Activated T-helper 17 cell treated with anti-CD3 and anti-CD28 coated beads, Interleukin-2, amount 50 U/mL, for 72 hours (primary cell): ENCODE measurements around the gene USP46. TPM values are rescaled to one million over a fixed set of nuclear protein-coding genes. Genes with fewer than 3 reads are reported as not detected.

ENCODE experiments used
- ATAC-seq: fragments of 150-1000 bp; cut with Tn5 transposase; replicated peaks from 2 replicates; pipeline ENCODE4 v1.10.0; 2021; ENCODE audit warnings: mild to moderate bottlenecking, moderate library complexity
- H3K27ac Mint-ChIP-seq: one replicate; pipeline ENCODE4 v1.8.0; 2022; ENCODE audit warnings: mixed read lengths
- H3K27me3 Mint-ChIP-seq: one replicate; pipeline ENCODE4 v1.8.0; 2022; ENCODE audit warnings: mixed read lengths
- H3K36me3 Mint-ChIP-seq: one replicate; pipeline ENCODE4 v1.8.0; 2022; ENCODE audit warnings: low read depth, mild to moderate bottlenecking, mixed read lengths
- H3K4me1 Mint-ChIP-seq: one replicate; pipeline ENCODE4 v1.8.0; 2022; ENCODE audit warnings: mixed read lengths
- H3K4me3 Mint-ChIP-seq: one replicate; pipeline ENCODE4 v1.8.0; 2022; ENCODE audit warnings: mild to moderate bottlenecking, mixed read lengths
- H3K9me3 Mint-ChIP-seq: one replicate; pipeline ENCODE4 v1.8.0; 2022; ENCODE audit warnings: mixed read lengths
- total RNA-seq, 2 donors: library from RNA; stranded (reverse); gene quantifications; one replicate each; pipeline ENCODE4 v1.2.3, GENCODE V29; 2022

Gene USP46
- total RNA-seq, 2 donors from 2014 or later = 8.6 to 10.1 TPM

DNA sequence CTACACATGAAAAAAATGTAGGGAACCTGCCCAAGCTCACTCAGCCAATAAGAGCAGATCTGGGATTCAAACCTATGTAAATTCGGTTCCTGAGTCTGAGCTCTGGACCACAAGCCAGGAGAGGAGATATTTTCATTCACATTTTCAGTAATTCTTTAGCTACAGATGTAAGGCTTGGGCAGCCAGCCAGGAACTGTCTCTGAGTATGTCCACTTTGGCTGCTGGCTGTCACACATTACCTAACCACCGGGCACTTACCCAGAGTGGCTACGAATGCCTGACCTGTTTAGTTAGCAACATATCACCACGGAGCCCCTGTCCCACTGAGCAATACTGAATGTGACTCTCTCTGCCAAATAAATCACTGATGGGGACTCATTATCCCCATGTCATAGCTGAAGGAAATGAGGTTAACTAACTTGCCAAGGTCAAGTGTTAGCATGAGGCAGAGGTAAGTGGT, 15.3 kb downstream of the USP46 start:
- H3K4me3 Mint-ChIP-seq = no peak overlapping the region

DNA sequence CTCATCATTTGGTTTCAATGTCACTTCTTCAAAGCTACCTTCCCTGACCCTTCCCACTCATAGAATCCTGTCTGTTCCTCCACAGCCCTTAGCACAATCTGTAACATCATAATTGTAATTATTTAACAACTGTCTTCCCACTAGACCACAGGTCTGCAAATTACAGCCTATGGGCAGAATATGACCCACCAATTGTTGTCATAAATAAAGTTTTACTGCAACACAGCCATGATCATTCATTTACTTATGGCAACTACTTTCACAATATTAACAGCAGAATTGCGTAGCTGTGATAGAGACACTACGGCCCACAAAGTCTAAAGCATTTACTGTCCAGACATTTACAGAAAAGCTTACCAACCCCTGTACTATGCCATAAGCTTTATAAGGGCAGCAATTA, 15.9 kb downstream of the USP46 start:
- H3K36me3 Mint-ChIP-seq = no peaks in the 10 kb centered on the region

More for the DNA sequence above, 15.3 kb downstream of the USP46 start:
- peak; percentile 20 for ATAC-seq
- Mint-ChIP-seq H3K9me3 (no peaks in the 10 kb centered on the region), H3K4me1 (peaks cover 33% of the 10 kb centered on the region), H3K27ac (no peak overlapping the region), H3K27me3 (no peaks in the 10 kb centered on the region), H3K36me3 (no peaks in the 10 kb centered on the region)

DNA sequence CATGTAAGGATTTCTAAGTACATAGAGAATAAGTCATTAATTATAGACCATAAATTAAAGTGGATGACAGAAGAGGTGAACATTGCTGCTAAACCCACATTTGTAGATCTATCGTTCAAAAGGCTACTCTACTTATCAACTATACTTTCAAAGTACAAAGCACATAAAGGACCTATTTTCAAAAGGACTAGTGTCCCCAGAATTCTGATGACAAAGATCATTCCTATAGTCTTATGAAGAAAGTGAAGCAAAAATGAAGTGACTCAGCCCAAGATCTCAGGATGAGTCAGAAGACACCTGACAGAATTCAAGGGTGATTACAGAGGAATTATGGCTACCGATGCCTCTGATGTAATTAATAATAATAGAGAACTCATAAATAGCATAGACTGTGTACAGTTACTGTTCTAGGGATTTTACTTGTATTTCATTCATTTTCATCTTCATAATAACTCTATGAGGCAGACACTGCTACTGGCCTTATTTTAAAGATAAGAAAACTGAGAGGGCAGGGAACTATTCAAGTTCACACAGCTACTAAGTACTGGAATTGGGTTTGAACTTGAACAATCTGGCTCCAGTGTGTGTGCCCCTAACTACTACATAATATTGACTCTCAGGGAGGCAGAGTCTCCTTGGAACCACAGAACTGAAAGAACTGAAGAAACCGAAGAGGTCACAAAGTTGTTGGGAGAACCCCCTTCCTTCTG, 17.1 kb downstream of the USP46 start:
- Mint-ChIP-seq H3K36me3 (peaks cover 3% of the 10 kb centered on the region), H3K27me3 (no peaks in the 10 kb centered on the region), H3K4me1 (peaks cover 35% of the 10 kb centered on the region), H3K9me3 (no peaks in the 10 kb centered on the region), H3K4me3 (peak overlapping the region; percentile 21), H3K27ac (no peak overlapping the region)
- ATAC-seq = peak; percentile 94

More for the DNA sequence above, 15.9 kb downstream of the USP46 start:
- no peaks in the 10 kb centered on the region for H3K27me3 Mint-ChIP-seq
- H3K9me3 Mint-ChIP-seq = no peaks in the 10 kb centered on the region
- H3K27ac Mint-ChIP-seq = no peak overlapping the region
- H3K4me1 Mint-ChIP-seq = peaks cover 33% of the 10 kb centered on the region
- no peak for ATAC-seq
- H3K4me3 Mint-ChIP-seq = no peak overlapping the region

DNA sequence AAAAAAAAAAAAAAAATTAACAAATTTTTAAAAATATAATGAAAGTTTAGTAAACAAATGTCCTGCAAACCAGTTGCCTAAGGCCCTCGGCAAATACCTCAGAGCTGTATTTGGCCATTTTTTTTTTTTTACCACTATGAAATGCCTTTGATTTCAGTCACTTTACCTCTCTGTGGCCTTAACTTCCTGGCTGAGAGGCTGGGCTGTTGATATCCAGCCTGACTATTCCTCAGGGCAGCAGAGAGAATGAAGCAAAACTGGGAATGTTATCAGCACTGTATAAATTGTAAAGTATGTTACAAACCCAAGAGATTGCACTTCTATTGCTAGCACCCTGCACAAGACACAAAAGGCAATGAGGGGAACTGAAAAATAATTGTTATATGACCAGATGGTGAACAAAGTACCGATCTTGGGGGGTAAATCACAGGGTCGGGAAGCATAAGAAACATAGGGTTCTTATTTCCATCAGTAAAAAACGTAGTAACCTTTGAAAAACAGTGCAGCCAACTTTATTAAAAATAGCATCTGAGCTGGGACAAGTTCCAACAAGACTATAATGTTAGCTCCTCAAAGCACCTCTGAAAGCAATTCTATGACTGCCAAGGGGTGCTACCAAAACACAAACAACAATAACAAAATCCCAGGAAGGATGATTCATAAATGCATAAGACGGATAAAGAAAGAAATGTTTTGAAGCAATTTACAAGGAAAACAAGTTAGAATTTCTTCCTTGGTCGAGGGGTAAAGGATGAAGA, 18.1 kb downstream of the USP46 start:
- H3K36me3 Mint-ChIP-seq = peaks cover 5% of the 10 kb centered on the region
- H3K4me1 Mint-ChIP-seq = peaks cover 34% of the 10 kb centered on the region
- H3K27ac Mint-ChIP-seq = no peak overlapping the region
- H3K27me3 Mint-ChIP-seq = no peaks in the 10 kb centered on the region
- H3K9me3 Mint-ChIP-seq = no peaks in the 10 kb centered on the region
- peak overlapping the region; percentile 21 for H3K4me3 Mint-ChIP-seq
- ATAC-seq = no peak

DNA sequence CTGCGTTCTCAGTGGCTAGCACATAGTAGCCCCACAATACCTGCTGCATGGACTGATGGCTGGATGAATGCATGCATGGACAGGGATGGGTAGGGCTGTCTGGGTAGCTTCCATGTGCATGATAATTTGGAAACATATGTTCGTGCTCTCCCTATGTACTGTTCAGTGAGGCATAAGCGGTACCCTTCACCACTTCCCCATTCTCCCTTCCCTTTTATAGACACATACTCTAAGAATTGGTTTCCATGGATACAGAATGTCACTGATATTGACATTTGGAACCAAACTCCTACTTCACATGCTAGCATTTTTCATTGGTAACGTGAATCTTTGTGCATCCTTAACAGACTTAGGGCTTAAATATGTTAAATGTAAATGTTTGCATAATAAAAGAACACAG, 20.4 kb downstream of the USP46 start:
- no peak overlapping the region for H3K4me3 Mint-ChIP-seq
- no peak overlapping the region for H3K27ac Mint-ChIP-seq
- no peak for ATAC-seq
- H3K27me3 Mint-ChIP-seq = no peaks in the 10 kb centered on the region
- peaks cover 5% of the 10 kb centered on the region for H3K36me3 Mint-ChIP-seq
- peaks cover 45% of the 10 kb centered on the region for H3K4me1 Mint-ChIP-seq
- H3K9me3 Mint-ChIP-seq = no peaks in the 10 kb centered on the region

DNA sequence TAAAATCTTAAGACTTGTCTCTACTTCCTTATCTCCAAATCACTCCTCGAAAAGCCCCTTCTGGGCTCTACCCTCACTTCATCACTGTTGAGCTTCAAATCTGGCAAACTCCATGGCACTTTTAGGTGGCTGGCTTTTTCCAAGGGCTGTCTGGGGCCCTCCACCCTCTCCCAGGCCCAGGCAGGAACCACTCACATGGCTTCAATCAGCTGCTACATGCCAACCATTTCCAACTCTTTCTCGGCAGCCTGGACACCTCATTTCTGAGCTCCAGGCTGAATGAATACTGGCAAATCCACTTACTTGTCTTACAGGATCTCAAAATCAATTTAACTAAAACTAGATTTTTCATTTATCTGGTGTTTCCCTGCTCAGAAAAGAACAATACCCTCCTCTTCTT, 22.0 kb downstream of the USP46 start:
- no peaks in the 10 kb centered on the region for H3K9me3 Mint-ChIP-seq
- no peak overlapping the region for H3K4me3 Mint-ChIP-seq
- ATAC-seq = no peak
- H3K36me3 Mint-ChIP-seq = peaks cover 5% of the 10 kb centered on the region
- peak overlapping the region; percentile 14 for H3K27ac Mint-ChIP-seq
- H3K4me1 Mint-ChIP-seq = peaks cover 49% of the 10 kb centered on the region
- H3K27me3 Mint-ChIP-seq = no peaks in the 10 kb centered on the region

DNA sequence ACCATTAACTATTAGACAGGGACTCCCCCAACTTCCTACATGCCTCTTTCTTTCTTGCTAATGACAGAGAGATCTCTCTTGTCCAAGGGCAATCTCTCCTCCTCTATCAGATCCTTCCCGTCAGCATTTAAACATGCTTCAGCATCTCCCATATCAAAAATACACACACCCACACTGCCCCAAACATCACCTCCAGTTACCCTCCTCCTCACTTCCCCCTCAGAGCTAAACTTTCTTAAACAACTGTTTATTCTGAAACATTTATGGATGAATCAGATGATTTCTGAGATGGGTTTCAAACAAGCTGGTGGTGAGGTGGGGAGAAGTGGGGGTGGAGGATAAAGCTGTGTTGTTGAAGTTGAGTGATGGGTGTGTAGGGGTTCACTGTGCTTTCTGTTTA, 23.5 kb downstream of the USP46 start:
- H3K9me3 Mint-ChIP-seq = no peaks in the 10 kb centered on the region
- H3K4me1 Mint-ChIP-seq = peaks cover 39% of the 10 kb centered on the region
- no peaks in the 10 kb centered on the region for H3K27me3 Mint-ChIP-seq
- peaks cover 11% of the 10 kb centered on the region for H3K36me3 Mint-ChIP-seq
- H3K27ac Mint-ChIP-seq = peak overlapping the region; percentile 30
- peak; percentile 49 for ATAC-seq
- peak overlapping the region; percentile 4 for H3K4me3 Mint-ChIP-seq

DNA sequence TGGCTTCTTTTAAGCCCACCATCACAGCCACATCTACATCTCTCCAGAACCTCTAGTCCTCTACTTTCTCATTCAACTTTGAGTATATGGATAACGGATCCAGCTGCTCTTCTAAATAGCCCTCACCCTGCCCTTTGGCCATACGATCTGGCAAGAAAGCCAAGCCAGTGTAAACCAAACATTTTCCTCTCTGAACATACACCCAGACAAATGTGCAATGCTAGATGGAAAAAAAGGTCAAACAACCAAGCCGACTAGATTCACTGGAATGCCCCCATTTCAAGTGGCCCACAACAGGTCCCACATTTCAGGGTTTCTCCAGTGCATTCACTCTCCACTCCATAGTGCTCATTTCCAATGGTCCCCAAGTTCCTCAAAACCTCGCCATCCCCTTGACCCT, 24.0 kb downstream of the USP46 start:
- Mint-ChIP-seq H3K4me1 (peaks cover 39% of the 10 kb centered on the region), H3K9me3 (no peaks in the 10 kb centered on the region), H3K27me3 (no peaks in the 10 kb centered on the region), H3K4me3 (peak overlapping the region; percentile 4), H3K36me3 (peaks cover 13% of the 10 kb centered on the region), H3K27ac (peak overlapping the region; percentile 30)
- ATAC-seq = no peak

DNA sequence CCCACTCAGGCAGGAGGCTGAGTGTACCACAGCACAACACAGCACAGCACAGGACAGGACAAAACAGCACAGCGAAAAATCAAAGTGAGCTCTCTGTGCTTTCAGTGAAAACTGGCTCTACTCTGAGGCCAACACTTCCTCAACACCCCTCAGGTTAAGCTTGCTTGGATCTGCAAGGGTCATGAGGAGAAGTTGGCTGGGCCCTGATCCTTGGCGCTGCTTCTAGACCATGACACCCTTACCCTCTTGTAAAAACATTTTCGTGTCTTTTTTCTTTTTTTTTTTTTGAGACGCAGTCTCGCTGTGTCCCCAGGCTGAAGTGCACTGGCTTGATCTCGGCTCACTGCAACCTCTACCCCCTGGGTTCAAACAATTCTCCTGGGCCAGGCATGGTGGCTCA, 25.3 kb downstream of the USP46 start:
- peaks cover 39% of the 10 kb centered on the region for H3K4me1 Mint-ChIP-seq
- H3K9me3 Mint-ChIP-seq = no peaks in the 10 kb centered on the region
- H3K36me3 Mint-ChIP-seq = peaks cover 20% of the 10 kb centered on the region
- H3K4me3 Mint-ChIP-seq = no peak overlapping the region
- ATAC-seq = no peak
- H3K27ac Mint-ChIP-seq = no peak overlapping the region
- H3K27me3 Mint-ChIP-seq = no peaks in the 10 kb centered on the region

DNA sequence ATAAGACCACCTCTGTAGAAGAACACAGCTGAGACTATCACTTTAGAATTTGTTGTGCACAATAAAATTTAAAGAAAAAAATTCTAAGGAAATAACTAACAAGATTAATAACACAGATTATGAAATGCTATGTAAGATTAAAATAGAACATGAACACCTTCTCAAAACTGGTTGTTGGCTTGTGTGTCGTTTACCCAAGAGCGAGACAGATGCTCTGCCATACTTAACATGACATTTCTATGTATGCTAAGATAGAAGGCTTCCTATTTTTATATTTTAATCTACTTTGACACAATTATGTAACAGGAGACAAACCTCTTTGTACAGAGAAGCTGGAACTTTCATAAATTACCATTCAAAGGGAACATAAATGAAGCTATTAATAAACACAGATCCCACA, 30.1 kb downstream of the USP46 start:
- ATAC-seq = no peak
- H3K36me3 Mint-ChIP-seq = peaks cover 61% of the 10 kb centered on the region
- H3K27ac Mint-ChIP-seq = no peak overlapping the region
- H3K27me3 Mint-ChIP-seq = no peaks in the 10 kb centered on the region
- H3K4me3 Mint-ChIP-seq = no peak overlapping the region
- H3K9me3 Mint-ChIP-seq = no peaks in the 10 kb centered on the region
- H3K4me1 Mint-ChIP-seq = peaks cover 10% of the 10 kb centered on the region

DNA sequence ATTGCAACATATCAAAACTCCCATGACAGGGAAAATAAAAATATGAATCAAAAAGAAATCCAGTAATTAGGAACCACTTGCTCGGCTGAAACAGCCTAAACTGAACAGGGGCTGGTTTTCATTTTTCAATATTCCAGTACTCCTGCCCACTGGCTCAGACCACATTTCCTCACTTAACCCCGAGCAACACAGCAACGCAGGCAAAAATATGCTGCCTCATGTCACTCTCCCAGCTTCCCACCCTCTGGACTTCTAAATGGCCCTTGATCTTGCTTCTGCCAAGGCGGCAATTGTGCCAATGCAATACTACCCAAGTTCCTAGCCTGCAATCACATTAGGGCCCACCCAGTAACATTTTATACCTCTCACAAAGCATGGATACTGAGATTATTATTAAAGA, 30.6 kb downstream of the USP46 start:
- H3K36me3 Mint-ChIP-seq = peaks cover 65% of the 10 kb centered on the region
- no peak overlapping the region for H3K27ac Mint-ChIP-seq
- no peaks in the 10 kb centered on the region for H3K9me3 Mint-ChIP-seq
- ATAC-seq = no peak
- no peaks in the 10 kb centered on the region for H3K27me3 Mint-ChIP-seq
- H3K4me3 Mint-ChIP-seq = no peak overlapping the region
- H3K4me1 Mint-ChIP-seq = peaks cover 10% of the 10 kb centered on the region

DNA sequence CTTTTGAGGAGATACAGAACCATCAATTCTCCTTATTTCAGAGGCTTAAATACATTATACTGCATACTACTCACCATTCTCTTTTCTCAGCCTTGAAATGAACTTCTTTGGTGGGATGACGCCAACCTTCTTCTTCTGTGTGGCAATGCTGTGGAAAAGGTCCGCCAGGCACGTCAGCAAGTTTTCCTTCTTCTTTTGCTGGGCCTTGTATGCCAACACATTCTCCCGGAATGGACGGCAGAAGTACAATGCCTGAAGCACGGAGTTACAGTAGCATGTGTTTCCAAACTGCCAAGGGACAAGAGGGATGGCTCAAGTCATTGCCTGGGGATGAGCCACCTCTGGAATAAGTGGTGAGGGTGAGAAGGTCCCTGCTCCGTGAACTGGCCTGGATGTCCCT, 31.2 kb downstream of the USP46 start:
- Mint-ChIP-seq H3K36me3 (peaks cover 72% of the 10 kb centered on the region), H3K4me1 (peaks cover 8% of the 10 kb centered on the region), H3K27me3 (no peaks in the 10 kb centered on the region), H3K9me3 (no peaks in the 10 kb centered on the region), H3K27ac (no peak overlapping the region), H3K4me3 (no peak overlapping the region)
- ATAC-seq = no peak

DNA sequence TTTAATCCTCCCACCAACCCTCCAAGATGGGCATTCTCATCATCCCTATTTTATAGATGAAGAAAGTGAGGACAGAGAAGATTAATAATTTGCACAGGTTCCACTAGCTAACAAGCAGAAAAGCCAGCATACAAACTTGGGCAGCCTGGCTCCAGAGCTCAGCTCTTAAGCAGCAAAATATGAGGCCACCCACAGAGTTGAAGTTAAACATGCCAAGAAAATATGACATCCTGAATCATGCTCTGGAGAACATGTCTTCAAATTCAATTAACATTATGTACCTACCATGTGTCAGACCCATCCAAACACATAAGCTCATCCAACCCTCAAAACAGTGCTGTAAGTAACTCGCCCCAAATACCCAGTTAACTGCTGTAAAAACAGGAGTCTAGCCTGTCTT, 33.9 kb downstream of the USP46 start:
- Mint-ChIP-seq H3K4me3 (no peak overlapping the region), H3K4me1 (peaks cover 12% of the 10 kb centered on the region), H3K36me3 (peaks cover 81% of the 10 kb centered on the region), H3K27me3 (no peaks in the 10 kb centered on the region), H3K27ac (no peak overlapping the region), H3K9me3 (no peaks in the 10 kb centered on the region)
- ATAC-seq = no peak

DNA sequence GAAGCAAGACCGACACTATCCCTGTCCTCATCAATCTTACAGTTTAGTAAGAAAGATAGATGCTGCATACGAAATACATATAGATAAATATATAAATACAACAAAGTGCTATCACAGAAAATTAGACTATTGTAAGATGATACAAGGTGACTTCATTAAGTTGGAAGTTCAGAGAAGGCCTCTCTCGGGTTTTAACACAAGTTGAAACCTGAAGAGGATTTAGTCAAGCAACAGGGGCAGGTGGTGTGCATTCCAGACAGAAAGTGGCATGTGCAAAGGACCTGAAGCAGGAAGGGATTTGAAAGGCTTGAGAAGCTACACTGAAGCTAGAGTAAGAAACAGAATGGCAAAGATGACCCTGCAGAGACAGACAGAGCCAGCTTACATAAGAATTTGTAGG, 36.5 kb downstream of the USP46 start:
- Mint-ChIP-seq H3K4me1 (peaks cover 26% of the 10 kb centered on the region), H3K27me3 (no peaks in the 10 kb centered on the region), H3K27ac (no peak overlapping the region), H3K36me3 (peaks cover 61% of the 10 kb centered on the region), H3K9me3 (no peaks in the 10 kb centered on the region), H3K4me3 (no peak overlapping the region)
- ATAC-seq = no peak

DNA sequence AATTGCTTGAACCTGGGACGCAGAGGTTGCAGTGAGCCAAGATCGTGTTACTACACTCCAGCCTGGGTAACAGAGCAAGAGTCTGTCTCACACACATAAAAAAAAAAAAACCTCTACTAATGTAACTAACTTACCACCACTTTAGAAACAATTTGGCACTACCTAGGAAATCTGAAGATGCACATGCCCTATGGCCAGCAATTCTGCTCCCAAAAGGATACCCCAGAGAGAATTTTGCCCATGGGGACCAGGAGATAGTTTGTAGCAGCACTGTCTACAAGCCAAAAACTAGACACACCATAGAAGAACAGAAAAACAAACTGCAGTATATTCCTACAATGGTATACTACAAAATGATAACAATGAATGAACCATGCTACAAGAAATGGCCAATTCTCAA, 37.5 kb downstream of the USP46 start:
- H3K9me3 Mint-ChIP-seq = no peaks in the 10 kb centered on the region
- ATAC-seq = no peak
- no peak overlapping the region for H3K4me3 Mint-ChIP-seq
- peaks cover 51% of the 10 kb centered on the region for H3K36me3 Mint-ChIP-seq
- no peak overlapping the region for H3K27ac Mint-ChIP-seq
- peaks cover 30% of the 10 kb centered on the region for H3K4me1 Mint-ChIP-seq
- no peaks in the 10 kb centered on the region for H3K27me3 Mint-ChIP-seq
